SK-N-SH (cell line): Measurements from ENCODE around the gene BAIAP2L2. TPM values are rescaled to one million over a fixed set of nuclear protein-coding genes. Genes with fewer than 3 reads are reported as not detected.

ENCODE experiments used
- CTCF ChIA-PET: fragments of 300-600, 350-600 bp; formaldehyde crosslinking; extraction: SDS; loops from one replicate; lab custom pipeline; 2021; lab: Yijun Ruan, JAX
- POLR2A ChIA-PET: fragments of 350-600 bp; sonication (Branson Sonifier 250); formaldehyde crosslinking; extraction: SDS; loops from one replicate; lab custom pipeline; 2020; ENCODE audit warnings: antibody characterized with exemption, inconsistent platforms; lab: Yijun Ruan, JAX
- DNase-seq: peaks from one replicate; pipeline ENCODE4 v3.0.0; 2012
- H2AFZ ChIP-seq: fragments of 200-600 bp; sonication (generic); 2 replicates; pipeline ENCODE4 v1.8.1; 2016; ENCODE audit warnings: antibody characterized with exemption, mild to moderate bottlenecking, low read depth
- H3F3A ChIP-seq: fragments of 200-600 bp; sonication (generic); replicated peaks from 2 replicates; pipeline ENCODE3; 2016; ENCODE audit warnings: antibody characterized with exemption, mild to moderate bottlenecking; ENCODE audit not compliant: insufficient read depth
- H3K27ac ChIP-seq, 2 experiments: fragments of 200-500 bp in 1 of 2; fragments of 200-600 bp in 1 of 2; sonication (Bioruptor generic) in 1 of 2; sonication (generic), shearing (Covaris generic) in 1 of 2; 2 replicates each; pipeline versions ENCODE4 v1.5.1 to v1.6.1; 2014 to 2016; ENCODE audit warnings: low read depth in 2 of 2, inconsistent platforms in 1 of 2, low read length in 1 of 2, mild to moderate bottlenecking in 1 of 2, mixed read lengths in 1 of 2
- H3K27me3 ChIP-seq: fragments of 200-600 bp; sonication (generic), shearing (Covaris generic); 2 replicates; pipeline ENCODE4 v1.6.1; 2016; ENCODE audit warnings: mixed run types; ENCODE audit not compliant: insufficient read depth
- H3K36me3 ChIP-seq, 2 experiments: fragments of 200-500 bp in 1 of 2; fragments of 200-600 bp in 1 of 2; sonication (Bioruptor generic) in 1 of 2; sonication (generic) in 1 of 2; replicated peaks in 1 of 2; 2 replicates each; pipeline versions ENCODE3 to v1.5.1; 2014 to 2016; ENCODE audit warnings: low read length in 1 of 2, mild to moderate bottlenecking in 1 of 2; ENCODE audit not compliant: insufficient read depth in 2 of 2, control insufficient read depth in 1 of 2
- H3K4me1 ChIP-seq, 2 experiments: fragments of 200-500 bp in 1 of 2; fragments of 200-600 bp in 1 of 2; sonication (Bioruptor generic) in 1 of 2; sonication (generic), shearing (Covaris generic) in 1 of 2; 2 replicates each; pipeline versions ENCODE4 v1.5.1 to v1.6.1; 2014 to 2016; ENCODE audit warnings: low read depth in 1 of 2, low read length in 1 of 2, mixed run types in 1 of 2; ENCODE audit not compliant: insufficient read depth in 2 of 2, control insufficient read depth in 1 of 2
- H3K4me2 ChIP-seq: fragments of 200-600 bp; sonication (generic), shearing (Covaris generic); 2 replicates; pipeline ENCODE4 v1.6.1; 2017; ENCODE audit warnings: mixed run types
- H3K4me3 ChIP-seq, 2 experiments: fragments of 200-500 bp in 1 of 2; fragments of 200-600 bp in 1 of 2; sonication (Bioruptor generic) in 1 of 2; sonication (generic), shearing (Covaris generic) in 1 of 2; 2 replicates each; pipeline versions ENCODE4 v1.5.1 to v1.8.1; 2014 to 2016; ENCODE audit warnings: low read depth in 2 of 2, inconsistent platforms in 1 of 2, low read length in 1 of 2, mild to moderate bottlenecking in 1 of 2, mixed read lengths in 1 of 2, moderate library complexity in 1 of 2
- H3K79me2 ChIP-seq: fragments of 200-600 bp; sonication (generic); 2 replicates; pipeline ENCODE4 v1.8.1; 2017; ENCODE audit warnings: mild to moderate bottlenecking; ENCODE audit not compliant: insufficient read depth
- H3K9ac ChIP-seq: fragments of 200-600 bp; sonication (generic); 2 replicates; pipeline ENCODE4 v1.6.1; 2017; ENCODE audit warnings: mixed run types
- H3K9me2 ChIP-seq: fragments of 200-600 bp; sonication (generic); 2 replicates; pipeline ENCODE4 v1.6.1; 2017; ENCODE audit warnings: mixed run types
- H3K9me3 ChIP-seq: fragments of 200-600 bp; sonication (generic); 2 replicates; pipeline ENCODE4 v1.6.1; 2017; ENCODE audit warnings: mixed run types, mild to moderate bottlenecking, moderate library complexity
- H4K20me1 ChIP-seq: fragments of 200-600 bp; sonication (generic); 2 replicates; pipeline ENCODE4 v1.6.1; 2017; ENCODE audit warnings: mild to moderate bottlenecking, mixed run types; ENCODE audit not compliant: insufficient read depth
- CHD2 ChIP-seq: fragments of 150-350 bp; IDR thresholded peaks from 2 replicates; pipeline ENCODE4 v1.6.1; 2018; ENCODE audit warnings: low read length; ENCODE audit not compliant: partially characterized antibody
- ELF1 ChIP-seq: IDR thresholded peaks from 2 replicates; pipeline ENCODE4 v1.4.0; 2012
- EZH2phosphoT487 ChIP-seq: fragments of 200-600 bp; sonication (generic); IDR thresholded peaks from 2 replicates; pipeline ENCODE4 v1.6.1; 2017; ENCODE audit warnings: low read depth, mixed run types, mild to moderate bottlenecking, antibody characterized with exemption, moderate library complexity, borderline replicate concordance
- FOXJ3 ChIP-seq: sonication (generic); formaldehyde crosslinking; IDR thresholded peaks from 2 replicates; pipeline ENCODE4 v1.5.1; 2020; ENCODE audit warnings: mild to moderate bottlenecking, missing genetic modification reagents
- FOXM1 ChIP-seq: IDR thresholded peaks from 2 replicates; pipeline ENCODE4 v1.4.0; 2012; ENCODE audit warnings: low read depth, mild to moderate bottlenecking
- GABPA ChIP-seq: IDR thresholded peaks from 2 replicates; pipeline ENCODE4 v1.4.0; 2012; ENCODE audit warnings: low read depth, mild to moderate bottlenecking
- JUND ChIP-seq: IDR thresholded peaks from 2 replicates; pipeline ENCODE4 v1.4.0; 2012
- MAX ChIP-seq: IDR thresholded peaks from 2 replicates; pipeline ENCODE4 v1.4.0; 2012; ENCODE audit warnings: low read depth
- MEF2A ChIP-seq: IDR thresholded peaks from 2 replicates; pipeline ENCODE4 v1.4.0; 2012; ENCODE audit warnings: low read depth, borderline replicate concordance
- MXI1 ChIP-seq: IDR thresholded peaks from 2 replicates; pipeline ENCODE4 v1.6.1; 2012; ENCODE audit warnings: mild to moderate bottlenecking, low read depth, low read length, improper control_type of control experiment
- PBX3 ChIP-seq: IDR thresholded peaks from 2 replicates; pipeline ENCODE4; 2012
- POLR2AphosphoS5 ChIP-seq: IDR thresholded peaks from 2 replicates; pipeline ENCODE4 v1.6.1; 2012; ENCODE audit warnings: low read depth, low read length
- RAD21 ChIP-seq: IDR thresholded peaks from 2 replicates; pipeline ENCODE4 v1.6.1; 2012; ENCODE audit warnings: mild to moderate bottlenecking, low read length
- RCOR1 ChIP-seq: fragments of 150-350 bp; IDR thresholded peaks from 2 replicates; pipeline ENCODE4 v1.6.1; 2017; ENCODE audit warnings: antibody characterized with exemption, low read length
- REST ChIP-seq: IDR thresholded peaks from 2 replicates; pipeline ENCODE4 v1.6.1; 2012; ENCODE audit warnings: mild to moderate bottlenecking, low read depth, low read length, moderate library complexity
- RXRA ChIP-seq: IDR thresholded peaks from 2 replicates; pipeline ENCODE4 v1.4.0; 2012; ENCODE audit warnings: low read depth, mild to moderate bottlenecking, borderline replicate concordance
- SIN3A ChIP-seq: IDR thresholded peaks from 2 replicates; pipeline ENCODE4 v1.6.1; 2012; ENCODE audit warnings: low read depth, mild to moderate bottlenecking, low read length, moderate library complexity, borderline replicate concordance
- TCF12 ChIP-seq: IDR thresholded peaks from 2 replicates; pipeline ENCODE4 v1.4.0; 2012
- WGBS: methylation state at CpG from one replicate; pipeline ENCODE4 v1.1.6; 2017; ENCODE audit warnings: low lambda C conversion rate; 5-methylcytosine and 5-hydroxymethylcytosine counted together
- polyA plus RNA-seq, 3 experiments: library from polyadenylated mRNA; depleted of rRNA; stranded (reverse); fragments of >200 nt; gene quantifications; 2 replicates each; pipeline ENCODE4 v1.2.3, GENCODE V29; 2012

The BAIAP2L2 gene
- polyA plus RNA-seq, 1 of the 3 experiments (the other 2 are of a cell fraction): 0.16 TPM

GRCh38 chr22:38088629-38089473 is 21.6 kb downstream of the BAIAP2L2 start:
- no peaks in the 10 kb centered on the region for H3K79me2 ChIP-seq
- H4K20me1 ChIP-seq: no peaks in the 10 kb centered on the region
- H2AFZ ChIP-seq: no peak overlapping the region
- CTCF ChIA-PET: interaction anchor here (1.2 kb wide), 1 partner anchor 11 kb away, joined by 3 read pairs; no protein-coding TSS in a partner anchor
- H3K9ac ChIP-seq: no peak overlapping the region
- TF ChIP-seq CHD2 (no peak), POLR2AphosphoS5 (no peak), FOXM1 (no peak), SIN3A (no peak), MEF2A (no peak), RCOR1 (no peak), JUND (no peak), REST (no peak), GABPA (no peak), TCF12 (no peak), PBX3 (no peak), RAD21 (no peak)
- peak; percentile 61 for DNase-seq
- no peaks in the 10 kb centered on the region for H3K36me3 ChIP-seq
- 40% methylated on average over 1 of the region's 85 CpGs for WGBS
- H3K27me3 ChIP-seq: no peaks in the 10 kb centered on the region
- H3K9me3 ChIP-seq: no peaks in the 10 kb centered on the region
- H3K4me1 ChIP-seq: no peaks in the 10 kb centered on the region
- H3K4me3 ChIP-seq: no peak overlapping the region
- POLR2A ChIA-PET: no interaction called here
- no peak overlapping the region for H3K27ac ChIP-seq
- H3F3A ChIP-seq: no peaks in the 10 kb centered on the region
- H3K4me2 ChIP-seq: no peak overlapping the region
- H3K9me2 ChIP-seq: no peaks in the 10 kb centered on the region

GRCh38 chr22:38087855-38088254 is 22.6 kb downstream of the BAIAP2L2 start:
- Histone ChIP-seq H3F3A (no peaks in the 10 kb centered on the region), H3K9me3 (no peaks in the 10 kb centered on the region), H2AFZ (no peak overlapping the region), H3K4me3 (no peak overlapping the region), H3K4me2 (no peak overlapping the region), H3K4me1 (no peaks in the 10 kb centered on the region), H3K27ac (no peak overlapping the region), H3K9ac (no peak overlapping the region)
- DNase-seq: no peak
- CTCF ChIA-PET: no interaction called here
- no peak for TF ChIP-seq PBX3
- no peak for TF ChIP-seq EZH2phosphoT487
- TF ChIP-seq FOXJ3 (CRISPR knock-in tag): no peak
- TF ChIP-seq MAX: no peak
- no peak for TF ChIP-seq MXI1
- TF ChIP-seq RXRA: no peak
- TF ChIP-seq JUND: no peak
- no peak for TF ChIP-seq GABPA
- TF ChIP-seq ELF1: no peak
- TF ChIP-seq, all 33 proteins: peak for 0
- Histone ChIP-seq H3K79me2 (no peaks in the 10 kb centered on the region), H3K27me3 (no peaks in the 10 kb centered on the region), H4K20me1 (no peaks in the 10 kb centered on the region), H3K9me2 (no peaks in the 10 kb centered on the region), H3K36me3 (no peaks in the 10 kb centered on the region)
- WGBS: 90% methylated on average over 7 of the region's 12 CpGs
- POLR2A ChIA-PET: no interaction called here
